Body of pancreas (tissue), 4 donors: ENCODE results near the gene ZNF439. TPM values are rescaled to one million over a fixed set of nuclear protein-coding genes. Genes with fewer than 3 reads are reported as not detected.

Experiments
- ATAC-seq: fragments of 150-250 bp; one replicate; pipeline ENCODE4 v1.9.1; 2016
- DNase-seq, 4 donors: peaks; one replicate each; pipeline ENCODE4 v3.0.0-alpha.2; 2019
- H3K27ac ChIP-seq, 4 donors: fragments of 200-600 bp; sonication (generic); 1 replicate in 3 of 4; 2 replicates in 1 of 4; pipeline versions ENCODE4 v1.5.1 to v1.6.1; 2016 to 2019; ENCODE audit warnings: mild to moderate bottlenecking in 1 of 4, mixed read lengths in 1 of 4, moderate library complexity in 1 of 4
- H3K27me3 ChIP-seq, 2 donors: fragments of 200-600 bp; sonication (generic); one replicate each; pipeline ENCODE4 v1.6.0; 2016; ENCODE audit warnings: mild to moderate bottlenecking in 1 of 2
- H3K36me3 ChIP-seq, 2 donors: fragments of 200-600 bp; sonication (generic); replicated peaks in 1 of 2; 2 replicates each; pipeline ENCODE4 v1.5.1; 2016; ENCODE audit warnings: low read depth in 2 of 2; ENCODE audit not compliant: insufficient read depth in 1 of 2
- H3K4me1 ChIP-seq: fragments of 200-600 bp; sonication (generic); one replicate; pipeline ENCODE4 v1.6.0; 2016
- H3K4me3 ChIP-seq, 2 donors: fragments of 200-600 bp; sonication (generic); 1 replicate in 1 of 2; 2 replicates in 1 of 2; pipeline ENCODE4 v1.5.1; 2016 to 2019
- H3K9me3 ChIP-seq, 3 donors: fragments of 200-600 bp; sonication (generic); 1 replicate in 2 of 3; 2 replicates in 1 of 3; pipeline ENCODE4 v1.5.1; 2016
- CTCF ChIP-seq, 7 experiments: fragments of 450-650 bp in 4 of 7; fragments of 200-600 bp in 3 of 7; sonication (generic) in 3 of 7; IDR thresholded peaks; one replicate each; pipeline ENCODE4 v1.5.1; 2016 to 2019; ENCODE audit warnings: antibody characterized with exemption in 7 of 7
- POLR2A ChIP-seq, 3 donors: fragments of 450-650 bp; IDR thresholded peaks; one replicate each; pipeline ENCODE4 v1.6.1; 2016; ENCODE audit warnings: antibody characterized with exemption in 3 of 3, mild to moderate bottlenecking in 2 of 3
- WGBS, 2 donors: methylation state at CpG; one replicate each; pipeline ENCODE4 v1.1.5; 2017; 5-methylcytosine and 5-hydroxymethylcytosine counted together
- intact Hi-C: fragments of 100-400 bp; cut with DNase I; formaldehyde crosslinking; loops from one replicate; pipeline ENCODE4 v1.15.1; 2023
- total RNA-seq, 2 donors: library from RNA; depleted of rRNA; stranded (reverse); fragments of >200 nt; gene quantifications; one replicate each; pipeline ENCODE4 v1.1.0, GENCODE V29; 2016

The ZNF439 gene
- total RNA-seq, 2 donors from 2014 or later = 4.4 to 7.9 TPM

GRCh38 chr19:11881151-11881800, 32.8 kb downstream of the ZNF439 start:
- no peak overlapping the region for H3K27ac ChIP-seq
- WGBS, 2 donors = 13% methylated on average over 10 of the region's 10 CpGs
- TF ChIP-seq POLR2A (IDR thresholded peaks at IDR 0.05) (no peak), CTCF (IDR thresholded peaks at IDR 0.05) (peak; percentile 48 to 89 (median 80))
- no peaks in the 10 kb centered on the region for H3K9me3 ChIP-seq
- H3K27me3 ChIP-seq = no peaks in the 10 kb centered on the region
- no peaks in the 10 kb centered on the region for H3K4me1 ChIP-seq
- ATAC-seq (peak; percentile 88), DNase-seq (peak; percentile 75 to 79 (median 76))
- no peaks in the 10 kb centered on the region for H3K36me3 ChIP-seq
- no peak overlapping the region for H3K4me3 ChIP-seq
- intact Hi-C loops = loop anchor here (10.0 kb wide), 2 partner anchors 104 to 254 kb away; no protein-coding TSS in a partner anchor

- Histone ChIP-seq H3K4me1 (peaks cover 6% of the 10 kb centered on the region), H3K36me3 (no peaks in the 10 kb centered on the region), H3K27ac (no peak overlapping the region), H3K27me3 (no peaks in the 10 kb centered on the region), H3K9me3 (no peaks in the 10 kb centered on the region), H3K4me3 (no peak overlapping the region)
- 63 to 77% methylated on average over 2 of the region's 2 CpGs for WGBS, 2 donors
- ATAC-seq (no peak), DNase-seq (no peak)
- no peak for TF ChIP-seq CTCF (IDR thresholded peaks at IDR 0.05)
- intact Hi-C loops = loop anchor here (10.0 kb wide), 2 partner anchors 102 to 252 kb away; no protein-coding TSS in a partner anchor
These were observed 34.1 kb downstream of the ZNF439 start for GRCh38 chr19:11882606-11883005.

GRCh38 chr19:11887234-11887610, 38.7 kb downstream of the ZNF439 start:
- intact Hi-C loops = loop anchor here (10.0 kb wide), 2 partner anchors 98 to 248 kb away; no protein-coding TSS in a partner anchor
- WGBS, 2 donors = 27 to 55% methylated on average over 6 to 7 of the region's 7 CpGs
- H3K4me3 ChIP-seq = no peak overlapping the region
- ATAC-seq = no peak
- no peaks in the 10 kb centered on the region for H3K36me3 ChIP-seq
- H3K27me3 ChIP-seq = no peaks in the 10 kb centered on the region
- peaks cover 31% of the 10 kb centered on the region for H3K4me1 ChIP-seq
- TF ChIP-seq CTCF (IDR thresholded peaks at IDR 0.05) (no peak), POLR2A (IDR thresholded peaks at IDR 0.05) (no peak)
- H3K9me3 ChIP-seq = no peaks in the 10 kb centered on the region
- H3K27ac ChIP-seq = peak overlapping the region; percentile 77 to 96 (median 96)
- no peak for DNase-seq

- H3K9me3 ChIP-seq = no peaks in the 10 kb centered on the region
- peak within 1 kb of the TSS; percentile 77 to 96 (median 96) for H3K27ac ChIP-seq
- H3K4me3 ChIP-seq = peak within 1 kb of the TSS; percentile 69 to 77
- intact Hi-C loops = loop anchor here (10.0 kb wide), 2 partner anchors 97 to 247 kb away; no protein-coding TSS in a partner anchor
- peak; percentile 83 to 96 (median 94) for TF ChIP-seq POLR2A (IDR thresholded peaks at IDR 0.05)
- TF ChIP-seq CTCF (IDR thresholded peaks at IDR 0.05) = peak in 4 of 7 experiments; percentile 13 to 33 (median 32)
- ATAC-seq = peak; percentile 94
- WGBS, 2 donors = 0% methylated on average over 14 to 56 of the region's 56 CpGs
- no peaks in the 10 kb centered on the region for H3K27me3 ChIP-seq
- peaks cover 31% of the 10 kb centered on the region for H3K4me1 ChIP-seq
- DNase-seq = peak; percentile 90 to 96 (median 94)
- no peaks in the 10 kb centered on the region for H3K36me3 ChIP-seq
These were observed 39.3 kb downstream of the ZNF439 start, which contains the start of gene ZNF69 for GRCh38 chr19:11887611-11888531. TSS of gene ZNF69 (plus strand) at chr19:11887782. CDS start at chr19:11887924, 142 bp downstream.
